Parathyroid adenoma (tissue), 2 donors: ENCODE measurements around the gene PADI2.

Source experiments
- H2AFZ ChIP-seq: fragments of 300-600 bp; sonication (generic); one replicate; pipeline ENCODE4 v1.7.0; 2017; ENCODE audit warnings: antibody characterized with exemption, mild to moderate bottlenecking
- H3K27ac ChIP-seq: fragments of 300-600 bp; sonication (generic); one replicate; pipeline ENCODE4 v1.7.0; 2017
- H3K27me3 ChIP-seq: fragments of 300-600 bp; sonication (generic); one replicate; pipeline ENCODE4 v1.7.0; 2017; ENCODE audit warnings: low read length; ENCODE audit not compliant: control insufficient read depth, insufficient read depth
- H3K36me3 ChIP-seq: fragments of 300-600 bp; sonication (generic); one replicate; pipeline ENCODE4 v1.7.0; 2017; ENCODE audit warnings: low read length; ENCODE audit not compliant: control insufficient read depth, insufficient read depth
- H3K4me1 ChIP-seq: fragments of 300-600 bp; sonication (generic); one replicate; pipeline ENCODE4 v1.7.0; 2017; ENCODE audit warnings: control low read depth
- H3K4me2 ChIP-seq: fragments of 300-600 bp; sonication (generic); one replicate; pipeline ENCODE4 v1.7.0; 2017; ENCODE audit warnings: low read length
- H3K4me3 ChIP-seq: fragments of 300-600 bp; sonication (generic); one replicate; pipeline ENCODE4 v1.7.0; 2017; ENCODE audit warnings: low read depth, low read length
- H3K79me2 ChIP-seq: fragments of 300-600 bp; sonication (generic); one replicate; pipeline ENCODE4 v1.7.0; 2017; ENCODE audit warnings: control low read depth
- H3K9ac ChIP-seq: fragments of 300-600 bp; sonication (generic); one replicate; pipeline ENCODE4 v1.7.0; 2017; ENCODE audit warnings: mild to moderate bottlenecking
- H3K9me3 ChIP-seq: fragments of 300-600 bp; sonication (generic); one replicate; pipeline ENCODE4 v1.7.0; 2017; ENCODE audit warnings: low read length; ENCODE audit not compliant: control insufficient read depth
- CTCF ChIP-seq: fragments of 300-600 bp; sonication (generic); IDR thresholded peaks from one replicate; pipeline ENCODE4 v1.7.0; 2017; ENCODE audit warnings: antibody characterized with exemption, mild to moderate bottlenecking
- donor health status: primary hyperparathyroidism.

The PADI2 gene

GRCh38 chr1:17141441-17142197 lies 22.4 kb upstream of the PADI2 start:
- no peaks in the 10 kb centered on the region for H3K4me1 ChIP-seq
- TF ChIP-seq CTCF = no peak
- no peaks in the 10 kb centered on the region for H3K36me3 ChIP-seq

GRCh38 chr1:17140279-17140678 lies 21.0 kb upstream of the PADI2 start:
- Histone ChIP-seq H3K9ac (no peak overlapping the region), H3K27ac (no peak overlapping the region), H3K4me3 (no peak overlapping the region), H3K9me3 (no peaks in the 10 kb centered on the region), H2AFZ (no peak overlapping the region), H3K36me3 (no peaks in the 10 kb centered on the region), H3K27me3 (no peaks in the 10 kb centered on the region), H3K79me2 (no peaks in the 10 kb centered on the region), H3K4me1 (no peaks in the 10 kb centered on the region), H3K4me2 (no peak overlapping the region)
- no peak for TF ChIP-seq CTCF

More at GRCh38 chr1:17141441-17142197, 22.4 kb upstream of the PADI2 start:
- Histone ChIP-seq H3K27ac (no peak overlapping the region), H3K4me3 (no peak overlapping the region), H3K9ac (no peak overlapping the region), H3K9me3 (no peaks in the 10 kb centered on the region), H3K27me3 (no peaks in the 10 kb centered on the region), H2AFZ (no peak overlapping the region), H3K4me2 (no peak overlapping the region), H3K79me2 (no peaks in the 10 kb centered on the region)

- Histone ChIP-seq H2AFZ (no peak overlapping the region), H3K36me3 (no peaks in the 10 kb centered on the region), H3K27ac (no peak overlapping the region), H3K79me2 (no peaks in the 10 kb centered on the region), H3K4me2 (no peak overlapping the region), H3K4me3 (no peak overlapping the region), H3K9ac (no peak overlapping the region), H3K4me1 (no peaks in the 10 kb centered on the region), H3K9me3 (no peaks in the 10 kb centered on the region), H3K27me3 (no peaks in the 10 kb centered on the region)
- TF ChIP-seq CTCF = no peak
Observed at GRCh38 chr1:17139637-17140036, 20.4 kb upstream of the PADI2 start.

- TF ChIP-seq CTCF = no peak
- Histone ChIP-seq H3K79me2 (no peaks in the 10 kb centered on the region), H3K9me3 (no peaks in the 10 kb centered on the region), H3K36me3 (no peaks in the 10 kb centered on the region), H3K4me3 (no peak overlapping the region), H3K27ac (no peak overlapping the region), H2AFZ (no peak overlapping the region), H3K4me1 (no peaks in the 10 kb centered on the region), H3K9ac (no peak overlapping the region), H3K27me3 (no peaks in the 10 kb centered on the region), H3K4me2 (no peak overlapping the region)
Observed at GRCh38 chr1:17137441-17137840, 18.2 kb upstream of the PADI2 start.

GRCh38 chr1:17136936-17137335 lies 17.7 kb upstream of the PADI2 start:
- no peak for TF ChIP-seq CTCF
- Histone ChIP-seq H3K36me3 (no peaks in the 10 kb centered on the region), H3K79me2 (no peaks in the 10 kb centered on the region), H3K4me1 (no peaks in the 10 kb centered on the region), H3K9ac (no peak overlapping the region), H3K27me3 (no peaks in the 10 kb centered on the region), H2AFZ (no peak overlapping the region), H3K4me2 (no peak overlapping the region), H3K9me3 (no peaks in the 10 kb centered on the region), H3K4me3 (no peak overlapping the region), H3K27ac (no peak overlapping the region)
